Glomerular endothelial cell (primary cell): ENCODE data around the gene PAX5. TPM values are rescaled to one million over a fixed set of nuclear protein-coding genes. Genes with fewer than 3 reads are reported as not detected.

ENCODE experiments used
- DNase-seq: peaks from one replicate; pipeline ENCODE4 v3.0.0-alpha.2; 2011; ENCODE audit warnings: low read depth, low spot score; ENCODE audit errors: extremely low read depth
- total RNA-seq: library from RNA; depleted of rRNA; stranded (reverse); fragments of >200 nt; gene quantifications from 2 replicates; pipeline ENCODE4 v1.2.3, GENCODE V29; 2015

Gene PAX5
- total RNA-seq, 1 donor from 2014 or later = not detected

DNA sequence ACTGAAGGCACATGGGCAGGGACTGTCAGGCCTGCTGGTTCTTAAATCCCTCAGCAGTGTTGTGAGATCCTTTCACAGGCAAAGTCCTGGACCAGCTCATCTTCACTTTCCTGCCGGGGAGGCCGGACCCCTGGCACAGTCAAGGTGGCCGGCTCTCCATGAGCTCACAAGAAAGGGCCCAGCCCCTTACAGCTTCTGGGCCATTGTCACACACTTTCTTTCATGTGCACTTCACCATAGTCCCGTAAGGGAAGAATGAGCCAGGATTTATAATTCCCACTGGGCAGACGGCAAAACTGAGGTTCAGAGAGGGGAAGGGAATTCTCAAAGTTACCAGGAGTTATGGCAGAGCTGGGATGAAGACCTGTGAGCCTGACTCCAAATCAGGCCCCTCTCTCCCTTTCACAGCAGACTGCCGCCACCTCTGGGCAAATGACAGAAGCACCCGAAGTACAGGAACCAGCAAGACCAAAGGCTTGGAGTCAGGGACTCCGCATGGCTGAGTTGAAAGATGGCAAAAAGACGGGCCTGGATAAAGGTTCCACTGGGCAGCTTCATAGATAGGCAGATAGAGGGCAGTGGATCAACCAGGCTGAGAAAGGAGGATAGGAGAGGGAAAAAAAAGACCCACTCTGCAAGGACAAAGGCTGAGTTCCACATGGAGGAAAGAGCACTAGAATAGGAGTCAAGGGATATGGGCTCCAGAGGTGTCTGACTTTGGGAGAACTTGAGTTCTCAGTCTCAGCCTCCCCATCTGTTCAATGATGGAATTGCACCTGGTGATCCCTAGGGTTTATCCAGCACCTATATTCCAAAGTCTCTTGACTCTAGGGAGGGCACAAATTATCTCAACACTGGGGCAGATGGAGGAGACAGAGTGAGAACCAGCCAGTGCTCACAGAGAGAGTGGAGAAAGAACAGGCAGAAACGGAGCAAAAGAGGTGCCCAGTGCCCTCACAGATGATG lies 128.7 kb downstream of the PAX5 start:
- no peak for DNase-seq

DNA sequence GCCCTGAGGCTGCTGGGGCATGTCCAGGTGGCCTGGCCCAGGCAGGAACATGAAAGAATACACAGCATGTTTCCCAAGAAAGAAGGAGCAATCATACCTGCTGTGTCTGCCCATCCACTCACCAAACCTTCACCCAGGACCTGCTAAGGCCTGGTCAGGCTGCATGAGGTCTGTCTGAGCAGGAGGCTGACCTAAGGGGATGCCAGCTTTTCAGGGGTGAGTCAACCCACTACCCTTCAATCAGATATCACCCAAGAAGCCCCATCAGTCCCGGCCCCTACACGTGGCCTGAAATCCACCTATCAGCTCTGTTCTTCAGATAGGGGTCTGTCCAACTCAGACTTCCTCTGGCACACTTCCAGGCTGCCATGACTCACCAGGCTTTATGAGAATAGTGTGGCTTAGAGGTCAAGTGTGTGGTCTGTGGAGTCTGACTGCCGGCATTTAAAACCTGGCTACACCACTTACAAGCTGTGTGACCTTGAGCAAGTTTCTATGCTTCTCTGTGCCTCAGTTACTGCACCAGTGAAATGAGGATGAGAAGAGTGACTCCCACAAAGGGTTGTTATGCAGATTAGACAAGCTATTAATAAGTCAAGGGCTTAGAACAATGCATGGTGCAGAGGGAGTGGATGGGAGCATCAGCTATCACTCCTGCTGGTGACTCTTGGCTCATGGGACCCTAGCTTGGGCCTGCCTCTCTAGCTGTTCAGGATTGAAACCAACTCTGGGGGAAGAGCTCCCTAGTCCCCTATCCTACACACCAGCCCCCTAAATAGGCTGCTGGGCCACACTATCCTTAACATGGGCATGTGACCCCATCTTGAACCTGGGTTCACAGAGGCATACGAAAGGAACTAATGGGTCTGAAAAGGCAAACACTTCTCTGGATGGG lies 130.3 kb downstream of the PAX5 start:
- DNase-seq = peak; percentile 60

DNA sequence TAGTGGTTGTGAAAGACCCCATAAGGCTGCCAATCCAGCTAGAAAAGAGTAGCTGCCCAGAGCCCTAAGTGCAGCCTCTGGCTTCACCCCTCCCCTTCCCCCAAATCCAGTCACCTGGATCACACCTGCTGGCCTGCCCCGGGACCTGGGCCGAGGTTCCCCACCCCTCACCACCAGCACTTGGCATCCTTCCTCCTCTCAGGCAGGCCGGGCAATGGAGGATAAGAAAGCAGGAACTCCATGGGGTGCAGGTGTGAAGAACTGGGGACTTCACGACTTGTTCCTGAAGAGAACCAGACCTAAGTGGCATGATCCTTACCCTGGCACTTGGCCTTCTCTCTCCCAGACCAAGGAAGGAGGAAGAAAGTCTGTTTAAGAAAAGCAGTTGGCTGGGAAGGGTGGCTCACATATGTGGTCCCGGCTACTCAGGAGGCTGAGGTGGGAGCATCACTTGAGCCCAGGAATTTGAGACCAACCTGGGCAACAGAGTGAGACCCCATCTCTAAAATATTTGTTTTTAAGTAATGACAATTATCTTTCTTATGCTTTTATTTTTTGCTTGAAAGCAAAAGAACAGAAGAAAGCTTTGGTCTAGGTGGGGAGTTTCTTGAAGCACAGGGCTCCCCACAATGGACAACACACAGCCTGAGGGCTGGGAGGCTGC lies 131.1 kb downstream of the PAX5 start:
- no peak for DNase-seq

DNA sequence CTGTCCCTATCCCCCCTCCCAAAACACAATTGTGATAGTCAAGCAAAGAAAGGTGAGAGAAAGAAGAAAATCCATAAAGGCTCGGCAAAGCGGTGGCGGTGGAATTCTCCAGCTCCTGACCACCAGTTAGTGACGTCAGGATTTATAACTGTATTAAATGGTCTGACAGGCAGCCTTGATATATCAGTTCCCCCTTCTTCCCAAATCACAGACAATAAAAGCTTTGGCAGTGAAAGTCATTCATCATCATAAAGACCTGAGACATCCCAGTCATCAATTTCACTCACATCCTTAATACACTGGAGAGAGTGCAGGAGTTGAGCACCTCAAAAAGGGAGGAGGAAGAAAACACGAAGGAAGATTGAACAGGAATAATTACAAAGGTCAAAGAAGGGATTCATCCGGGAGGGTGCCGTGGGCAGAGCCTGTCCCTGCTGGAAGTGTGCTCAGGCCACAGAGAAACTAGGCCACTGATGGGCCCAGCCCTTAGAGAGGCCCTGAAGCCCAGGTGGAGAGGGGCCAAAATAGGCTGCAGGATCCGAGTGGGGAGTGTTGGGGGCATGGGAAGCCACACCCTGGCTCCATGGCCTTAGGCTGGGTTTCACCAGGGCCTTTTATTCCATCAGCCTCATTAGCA lies 131.9 kb downstream of the PAX5 start:
- DNase-seq = no peak

DNA sequence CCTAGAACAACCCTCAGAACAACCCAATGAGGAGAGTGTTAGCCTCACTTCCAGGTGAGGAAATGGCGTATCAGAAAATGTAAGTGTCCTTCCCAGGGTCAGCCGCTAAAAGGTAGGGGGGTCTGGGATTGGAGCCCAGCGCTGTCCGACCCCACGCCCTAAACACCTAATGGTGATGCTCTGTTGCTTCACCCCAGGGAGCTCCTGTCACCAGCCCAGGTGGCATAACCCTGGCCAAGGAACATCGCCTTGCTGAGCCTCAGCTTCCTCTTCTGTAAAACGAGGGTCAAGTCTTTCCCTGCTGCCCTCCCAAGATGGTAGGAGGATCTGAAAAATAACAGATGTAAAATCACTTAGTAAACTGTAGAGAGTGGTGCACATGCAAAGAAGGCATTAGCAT lies 132.5 kb downstream of the PAX5 start:
- no peak for DNase-seq

DNA sequence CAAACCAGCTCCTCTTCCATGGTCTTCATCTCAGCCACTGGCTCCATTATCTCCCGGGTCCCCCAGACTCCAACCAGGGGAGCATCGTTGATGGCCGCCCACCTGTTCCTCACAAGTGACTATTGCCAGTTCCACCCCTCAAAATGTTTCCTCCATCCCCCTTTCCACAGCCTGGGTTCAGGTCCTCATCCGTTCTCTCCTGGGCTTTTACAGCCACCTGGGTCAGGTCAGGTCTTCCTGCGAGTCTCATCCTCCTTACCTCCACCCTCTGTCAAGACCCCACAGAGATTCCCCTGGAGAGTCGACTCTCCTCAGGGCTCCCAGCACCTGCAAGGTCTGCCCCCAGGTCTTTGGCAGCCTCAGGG lies 133.2 kb downstream of the PAX5 start:
- no peak for DNase-seq

DNA sequence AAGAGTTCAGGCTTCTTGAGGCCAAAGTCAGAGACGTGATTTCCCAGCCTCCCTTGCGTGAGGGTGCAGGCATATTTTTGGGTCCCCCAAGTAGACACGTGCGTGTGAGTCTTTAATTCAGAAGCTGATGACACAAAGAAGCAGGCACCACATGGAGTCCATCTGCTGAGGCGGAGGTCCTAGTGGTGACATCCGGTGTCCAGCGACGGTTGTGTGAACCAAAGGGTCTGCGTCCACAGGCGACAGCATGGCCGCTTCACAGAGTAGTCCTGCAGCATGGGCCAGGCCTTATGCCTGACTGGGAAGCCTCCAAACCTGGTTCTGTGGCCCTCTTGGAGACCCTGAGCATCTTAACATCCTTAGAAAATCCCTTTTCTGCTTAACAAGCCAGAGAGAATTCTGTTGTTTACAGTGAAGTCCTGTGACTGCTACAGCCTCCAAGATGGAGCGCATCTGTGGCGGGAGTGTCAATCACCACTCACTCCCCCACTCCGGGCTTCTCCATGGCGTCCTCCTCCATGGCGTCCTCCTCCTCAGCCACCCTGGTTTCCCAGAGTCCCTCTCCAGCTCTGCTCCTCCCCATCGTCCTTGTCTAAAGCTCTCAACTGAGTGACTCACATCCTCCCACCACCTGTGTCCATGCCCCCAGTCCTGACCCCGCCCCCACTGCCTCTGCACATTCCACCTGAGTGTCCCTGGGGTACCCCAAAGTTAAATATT lies 133.8 kb downstream of the PAX5 start:
- DNase-seq = no peak

DNA sequence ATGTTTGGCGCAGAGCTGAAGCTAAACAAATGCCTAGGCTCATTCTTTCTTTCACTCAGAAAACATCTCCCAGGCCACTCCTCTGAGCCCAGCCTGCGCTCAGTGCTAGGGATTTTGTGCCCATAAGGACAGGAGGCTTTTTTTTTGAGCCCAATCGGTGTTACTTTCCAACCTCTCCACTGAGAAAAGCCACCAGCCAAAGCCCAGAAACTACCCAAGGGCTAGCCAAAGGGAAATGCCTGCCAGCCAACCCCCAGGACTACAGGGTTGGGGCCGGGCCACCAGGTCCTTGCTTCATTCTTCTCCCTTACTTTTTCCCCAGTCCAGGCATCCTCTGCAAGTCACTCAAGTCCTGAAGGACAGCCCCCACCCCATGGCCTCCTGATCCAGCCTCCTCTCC lies 134.7 kb downstream of the PAX5 start:
- no peak for DNase-seq

DNA sequence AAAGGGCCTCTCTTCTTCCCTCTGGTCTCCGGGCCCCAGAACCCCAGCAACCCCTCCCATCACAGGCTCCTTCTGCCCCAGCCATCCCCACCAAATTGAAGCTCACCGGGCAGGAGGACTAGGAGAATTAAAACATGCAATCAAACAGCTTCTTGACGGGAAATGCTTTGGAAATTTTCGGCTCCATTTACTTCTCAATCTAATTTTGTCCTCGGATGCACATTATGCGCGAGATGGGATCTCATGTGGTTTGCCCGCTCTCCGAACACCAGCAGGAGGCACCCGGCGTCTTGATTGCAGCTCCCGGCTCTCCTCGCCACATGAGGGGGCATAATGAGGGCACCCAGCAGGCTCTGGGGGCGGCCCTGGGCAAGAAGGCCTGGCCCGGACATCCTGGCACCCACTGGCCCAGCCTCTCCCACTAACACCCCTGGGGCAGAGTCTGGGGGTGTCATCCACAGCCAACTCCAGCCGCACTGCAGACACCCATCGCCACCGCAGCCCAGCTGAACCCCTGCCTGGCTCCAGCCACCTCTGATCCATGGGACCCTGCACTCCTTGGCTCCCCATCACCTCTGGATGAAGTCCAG lies 135.5 kb downstream of the PAX5 start:
- DNase-seq = no peak

DNA sequence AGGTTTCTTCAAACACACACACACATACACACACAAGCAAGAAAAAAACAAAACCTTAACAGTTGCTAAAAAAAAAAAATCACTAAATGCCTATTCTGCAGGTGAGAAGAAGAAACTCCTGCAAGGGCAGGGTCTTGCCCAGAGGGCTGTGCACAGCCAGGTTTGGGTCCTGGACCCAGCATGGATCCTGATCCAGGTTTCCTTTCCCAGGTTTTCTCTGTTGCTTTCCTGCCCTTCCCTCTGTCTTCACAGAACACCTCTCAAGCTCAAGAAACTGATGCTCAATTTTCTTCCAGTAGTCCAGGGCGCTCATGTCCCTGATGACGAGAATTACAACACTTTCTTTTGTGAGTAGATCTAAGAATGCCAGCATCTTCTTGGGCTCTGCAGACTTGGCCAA lies 136.6 kb downstream of the PAX5 start:
- no peak for DNase-seq

DNA sequence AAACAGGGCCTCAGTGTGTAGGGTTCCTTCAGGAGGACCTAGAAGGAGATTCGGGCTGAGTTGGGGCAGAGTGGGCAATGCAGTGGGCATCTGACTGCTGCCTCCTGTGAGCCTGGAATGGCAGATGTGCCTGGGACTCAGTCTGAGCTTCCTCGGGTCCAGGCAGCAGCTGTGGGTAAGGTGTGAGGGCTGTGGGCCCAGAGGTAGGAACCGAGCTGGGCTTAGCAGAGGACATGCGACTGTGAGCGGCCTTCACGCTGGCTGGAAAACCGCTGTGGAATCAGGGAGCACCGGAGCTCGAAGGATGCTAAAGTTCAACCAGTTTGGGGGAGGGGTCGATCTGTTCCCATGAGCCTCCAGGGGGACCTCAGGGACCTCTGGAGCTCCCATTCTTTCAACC lies 137.0 kb downstream of the PAX5 start:
- DNase-seq = no peak

DNA sequence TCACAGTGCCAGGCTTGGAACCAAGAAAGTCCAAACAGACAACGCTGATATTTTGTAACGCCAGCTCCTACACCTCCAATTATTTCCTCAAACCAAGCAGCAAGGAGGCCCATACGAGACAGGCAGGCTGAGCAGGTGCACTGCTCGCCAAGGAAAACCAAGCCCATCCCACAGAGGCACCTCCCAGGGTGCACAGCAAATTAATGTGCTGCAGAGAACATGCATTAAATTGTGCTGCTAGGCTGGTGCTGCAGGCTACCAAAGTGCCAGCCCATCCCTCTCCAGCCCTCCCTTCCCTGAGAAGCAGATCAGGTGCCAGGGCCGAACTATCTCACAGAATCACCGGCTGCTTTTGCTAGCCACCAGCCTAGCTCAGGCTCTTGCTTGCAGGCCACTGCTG lies 137.8 kb downstream of the PAX5 start:
- no peak for DNase-seq

DNA sequence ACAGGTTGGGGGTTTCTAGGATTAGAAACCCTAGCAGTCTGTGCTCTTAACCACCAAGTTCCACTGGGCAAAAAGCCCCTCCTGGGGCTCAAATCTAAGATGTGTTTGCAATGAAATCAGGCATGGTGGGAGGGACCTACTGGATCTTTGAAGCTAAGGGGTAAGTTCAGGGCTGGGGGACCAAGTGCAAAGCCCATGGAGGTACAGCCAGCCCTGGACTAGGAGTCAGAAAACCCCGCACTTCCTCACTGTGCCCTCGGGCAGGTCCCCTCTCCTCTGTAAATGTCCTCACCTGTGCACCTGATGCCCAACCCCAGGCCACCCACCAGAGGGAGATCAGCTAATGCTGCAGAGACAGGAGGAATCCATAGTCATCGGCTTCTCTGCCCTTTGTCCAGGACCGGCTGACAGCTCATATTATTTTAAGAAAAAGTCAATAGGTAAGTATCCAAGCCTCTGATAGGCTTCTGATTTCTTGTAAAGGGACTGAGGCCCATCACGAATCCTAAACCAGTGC lies 138.3 kb downstream of the PAX5 start:
- no peak for DNase-seq

DNA sequence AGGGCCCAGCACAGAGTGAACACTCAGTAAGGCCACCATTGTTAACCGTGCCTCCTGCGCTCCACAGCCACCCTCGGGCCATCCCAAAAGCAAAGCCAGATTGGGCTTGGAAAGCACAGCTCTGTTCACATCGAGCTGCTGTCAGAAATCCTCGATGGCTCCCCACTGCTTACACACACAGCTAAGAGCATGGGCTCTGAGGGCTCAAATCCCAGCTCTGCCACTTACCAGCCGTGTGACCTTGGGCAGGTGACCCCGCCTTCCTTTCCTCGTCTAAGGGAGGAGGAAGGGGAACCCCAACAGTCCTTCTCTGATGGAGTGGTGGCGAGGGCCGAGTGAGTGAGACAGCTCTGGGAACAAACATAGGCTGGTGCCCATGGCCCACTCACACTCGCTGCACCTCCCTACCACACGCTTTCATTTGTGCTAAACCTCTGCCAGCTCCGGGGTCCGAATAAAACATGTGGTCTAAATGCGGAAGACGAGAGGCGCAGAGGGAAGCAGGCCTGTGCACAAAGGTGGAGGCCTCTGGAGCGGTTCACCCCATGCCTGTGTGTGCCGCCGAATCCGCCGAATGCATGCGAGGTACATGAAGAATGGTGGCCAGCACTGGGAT lies 139.3 kb downstream of the PAX5 start:
- DNase-seq = no peak

DNA sequence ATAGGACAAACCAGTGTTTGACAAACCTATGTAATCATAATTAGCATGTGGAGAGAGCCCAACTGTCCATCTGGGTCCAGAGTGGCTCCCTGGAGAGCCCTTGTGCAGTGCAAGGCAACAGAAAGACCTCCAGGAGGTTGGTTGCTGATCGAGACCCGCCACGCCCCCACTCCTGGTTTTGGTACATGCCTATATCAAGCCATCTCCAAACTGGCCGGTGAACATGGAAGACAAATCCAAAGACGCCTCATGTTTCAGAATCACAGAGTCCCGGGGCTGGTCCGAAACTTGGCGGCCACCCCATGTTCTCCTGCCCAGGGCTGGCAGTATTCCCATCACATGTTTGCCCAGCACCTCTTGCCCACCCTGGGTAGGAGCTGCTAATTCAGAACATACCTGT lies 140.2 kb downstream of the PAX5 start:
- no peak for DNase-seq

DNA sequence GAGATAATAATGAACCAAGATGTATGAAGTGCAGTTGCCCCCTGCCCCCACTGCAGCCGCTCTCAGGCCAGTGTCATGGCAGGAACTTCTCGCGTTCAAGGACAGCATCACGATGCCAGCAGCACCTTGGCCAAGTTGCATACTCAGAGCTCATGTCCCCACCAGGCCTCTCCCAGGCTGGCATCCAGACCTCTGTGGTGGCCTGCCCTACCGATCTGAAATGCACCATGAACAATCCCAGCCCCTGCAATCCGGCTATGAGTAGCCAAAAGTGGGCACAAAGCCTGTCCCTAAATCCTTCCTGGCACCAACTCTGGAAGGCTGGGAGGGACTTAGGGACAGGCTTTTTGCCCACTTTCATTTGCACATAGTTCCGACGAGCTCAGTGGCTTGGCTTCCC lies 140.9 kb downstream of the PAX5 start:
- DNase-seq = no peak

DNA sequence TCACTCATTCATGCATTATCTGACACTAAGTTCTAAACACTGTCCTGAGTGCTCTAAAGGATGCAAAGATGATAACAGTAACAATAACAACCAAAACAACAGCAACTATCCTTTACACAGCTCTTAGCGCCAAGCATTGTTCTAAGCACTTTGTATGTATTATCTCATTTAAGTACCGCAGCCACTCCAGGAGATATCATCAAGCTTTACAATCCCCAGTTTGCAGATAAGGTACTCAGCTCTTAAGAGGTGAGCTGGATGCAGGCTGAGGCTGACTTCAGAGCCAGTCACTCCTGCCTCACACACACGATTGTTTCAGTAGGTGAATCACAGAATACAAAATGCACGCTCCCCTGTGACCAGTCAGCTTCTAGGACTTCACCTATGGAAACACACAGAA lies 141.8 kb downstream of the PAX5 start:
- no peak for DNase-seq

DNA sequence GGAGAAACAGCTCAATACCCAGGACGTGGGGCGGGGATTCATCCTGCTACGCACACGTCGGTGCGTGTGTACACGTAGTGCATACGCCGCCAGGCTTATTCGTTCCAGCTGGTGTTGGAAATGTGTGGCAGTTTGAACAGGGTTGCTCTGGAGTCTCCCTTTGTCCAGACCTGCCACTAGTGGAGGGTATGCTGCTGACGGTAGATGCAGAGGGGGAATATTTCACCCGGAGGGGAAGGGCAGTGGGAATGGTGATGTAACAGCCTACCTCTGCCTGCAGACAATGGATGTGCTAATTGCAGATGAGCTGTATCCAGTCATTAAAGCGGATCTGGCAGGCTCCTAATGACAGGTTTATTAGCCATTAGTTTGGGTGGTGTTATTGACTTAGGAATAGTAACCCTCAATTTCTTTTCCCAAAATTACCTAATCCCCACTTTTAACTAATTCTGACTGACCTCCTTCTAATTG lies 142.7 kb downstream of the PAX5 start:
- no peak for DNase-seq

DNA sequence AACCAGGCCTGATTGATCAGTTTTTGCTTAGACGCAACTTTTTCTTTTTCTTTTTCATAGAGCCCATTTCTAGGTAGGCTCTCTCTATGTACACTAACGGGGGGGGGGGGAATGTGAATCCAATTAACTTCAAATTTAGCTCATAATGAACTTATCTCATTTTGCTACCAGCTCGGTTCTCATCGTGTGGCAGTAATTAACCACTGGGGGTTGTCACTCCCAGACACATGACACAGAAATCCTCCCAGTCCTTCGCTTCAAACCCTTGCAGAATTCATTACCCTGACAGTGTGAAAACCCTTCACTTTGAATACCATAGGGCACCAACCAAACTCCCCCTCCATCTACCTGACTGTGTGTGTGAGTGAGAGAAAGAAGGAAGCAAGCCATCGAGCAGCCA lies 144.2 kb downstream of the PAX5 start:
- no peak for DNase-seq
